MM.1S (cell line): ENCODE data around the gene DLGAP1.

Experiments
- EZH2 ChIP-seq: fragments of 300-600 bp; sonication (generic); optimal IDR thresholded peaks from 2 replicates; pipeline ENCODE3; 2017; ENCODE audit warnings: low read depth, mild to moderate bottlenecking, antibody characterized with exemption, low read length, mixed read lengths
- EZH2phosphoT487 ChIP-seq: fragments of 300-600 bp; sonication (generic); IDR thresholded peaks from 2 replicates; pipeline ENCODE4 v1.6.1; 2018; ENCODE audit warnings: antibody characterized with exemption, low read length
- TF ChIP-seq, protein P1 (sequence below): fragments of 300-600 bp; sonication (generic); IDR thresholded peaks from 2 replicates; pipeline ENCODE4 v1.5.1; 2016; ENCODE audit warnings: antibody characterized with exemption, low read length, mixed read lengths

DNA sequence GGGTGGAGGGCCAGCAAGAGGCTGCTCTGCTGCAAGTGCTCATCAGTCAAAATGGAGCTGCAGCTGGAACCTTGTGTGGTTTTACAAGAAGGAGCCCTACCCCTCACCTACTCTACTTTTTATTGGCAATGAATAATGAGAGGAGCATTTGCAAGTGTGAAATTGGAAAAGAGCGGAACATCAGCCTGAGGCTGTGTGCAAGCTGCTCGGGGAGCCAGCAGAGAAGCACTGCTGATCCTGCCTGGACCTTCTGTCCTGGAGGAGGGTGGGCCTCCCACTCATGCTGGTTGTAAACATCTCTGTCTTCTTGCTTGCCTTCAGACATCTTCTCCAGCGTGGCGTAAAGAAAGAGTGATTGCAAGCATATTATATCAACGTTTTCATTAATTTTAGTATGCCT, 256.2 kb downstream of the DLGAP1 start:
- TF ChIP-seq, protein P1, sequence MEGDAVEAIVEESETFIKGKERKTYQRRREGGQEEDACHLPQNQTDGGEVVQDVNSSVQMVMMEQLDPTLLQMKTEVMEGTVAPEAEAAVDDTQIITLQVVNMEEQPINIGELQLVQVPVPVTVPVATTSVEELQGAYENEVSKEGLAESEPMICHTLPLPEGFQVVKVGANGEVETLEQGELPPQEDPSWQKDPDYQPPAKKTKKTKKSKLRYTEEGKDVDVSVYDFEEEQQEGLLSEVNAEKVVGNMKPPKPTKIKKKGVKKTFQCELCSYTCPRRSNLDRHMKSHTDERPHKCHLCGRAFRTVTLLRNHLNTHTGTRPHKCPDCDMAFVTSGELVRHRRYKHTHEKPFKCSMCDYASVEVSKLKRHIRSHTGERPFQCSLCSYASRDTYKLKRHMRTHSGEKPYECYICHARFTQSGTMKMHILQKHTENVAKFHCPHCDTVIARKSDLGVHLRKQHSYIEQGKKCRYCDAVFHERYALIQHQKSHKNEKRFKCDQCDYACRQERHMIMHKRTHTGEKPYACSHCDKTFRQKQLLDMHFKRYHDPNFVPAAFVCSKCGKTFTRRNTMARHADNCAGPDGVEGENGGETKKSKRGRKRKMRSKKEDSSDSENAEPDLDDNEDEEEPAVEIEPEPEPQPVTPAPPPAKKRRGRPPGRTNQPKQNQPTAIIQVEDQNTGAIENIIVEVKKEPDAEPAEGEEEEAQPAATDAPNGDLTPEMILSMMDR: no peak
- no peak for TF ChIP-seq EZH2
- TF ChIP-seq EZH2phosphoT487: no peak
